Measurements from ENCODE around the gene B4GALNT1.
"Not testable (repeated sequence)": the region's sequence is repeated elsewhere in the genome, so short reads cannot be mapped to it uniquely, and the experiment has no call there.

Gene B4GALNT1

DNA sequence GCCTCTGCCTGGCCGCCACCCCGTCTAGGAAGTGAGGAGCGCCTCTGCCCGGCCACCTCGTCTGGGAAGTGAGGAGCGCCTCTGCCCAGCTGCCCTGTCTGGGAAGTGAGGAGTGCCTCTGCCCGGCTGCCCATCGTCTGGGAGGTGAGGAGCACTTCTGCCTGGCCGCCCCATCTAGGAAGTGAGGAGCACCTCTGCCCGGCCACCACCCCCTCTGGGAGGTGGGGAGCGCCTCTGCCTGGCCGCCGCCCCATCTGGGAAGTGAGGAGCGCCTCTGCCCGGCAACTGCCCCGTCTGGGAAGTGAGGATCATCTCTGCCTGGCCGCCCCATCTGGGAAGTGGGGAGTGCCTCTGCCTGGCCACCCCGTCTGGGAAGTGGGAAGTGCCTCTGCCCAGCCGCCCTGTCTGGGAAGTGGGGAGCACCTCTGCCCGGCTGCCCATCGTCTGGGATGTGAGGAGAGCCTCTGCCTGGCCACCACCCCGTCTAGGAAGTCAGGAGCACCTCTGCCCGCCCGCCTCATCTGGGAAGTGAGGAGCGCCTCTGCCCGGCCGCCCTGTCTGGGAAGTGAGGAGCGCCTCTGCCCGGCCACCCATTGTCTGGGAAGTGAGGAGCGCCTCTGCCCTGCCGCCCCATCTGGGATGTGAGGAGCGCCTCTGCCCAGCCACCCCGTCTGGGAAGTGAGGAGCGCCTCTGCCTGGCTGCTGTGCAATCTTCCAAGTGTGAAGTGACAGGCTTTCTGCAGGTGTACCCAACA, 32.2 kb upstream of the B4GALNT1 start:
- not testable (repeated sequence) for H3K36me3 ChIP-seq (replicated peaks in 1 of 2; ENCODE audit: control insufficient read depth in 2 of 2, insufficient read depth in 2 of 2, low read length in 2 of 2); H2BK120ac ChIP-seq (ENCODE audit: low read depth, low read length); H3K14ac ChIP-seq (ENCODE audit: low read length); H3K23ac ChIP-seq (ENCODE audit: low read depth, low read length, poor library complexity); H2AK5ac ChIP-seq (ENCODE audit: low read depth, low read length); H3K18ac ChIP-seq (ENCODE audit: low read length); DNase-seq (ENCODE audit: low spot score); H3K79me1 ChIP-seq (ENCODE audit: low read depth, low read length); H3K4me3 ChIP-seq (ENCODE audit: low read length in 2 of 2); H4K91ac ChIP-seq (ENCODE audit: low read depth, low read length, poor library complexity); H3K27ac ChIP-seq (replicated peaks; ENCODE audit: low read length); H2AFZ ChIP-seq (ENCODE audit: low read length); H3K27me3 ChIP-seq (ENCODE audit: control insufficient read depth in 3 of 3, insufficient read depth in 3 of 3, low read depth in 1 of 3, low read length in 3 of 3); H3K4me2 ChIP-seq (ENCODE audit: insufficient read depth, low read length, poor library complexity, severe bottlenecking); H3K4me1 ChIP-seq (ENCODE audit: control insufficient read depth in 2 of 2, insufficient read depth in 1 of 2, low read depth in 1 of 2, low read length in 2 of 2); H2BK5ac ChIP-seq (ENCODE audit: low read length); H4K8ac ChIP-seq (ENCODE audit: low read depth, low read length); H3K4ac ChIP-seq (ENCODE audit: low read length); H2BK15ac ChIP-seq (ENCODE audit: low read length); H2BK12ac ChIP-seq (ENCODE audit: low read length); H3K9ac ChIP-seq (ENCODE audit: low read depth, low read length, poor library complexity)
- H3K9me3 ChIP-seq (replicated peaks in 1 of 2; ENCODE audit: control insufficient read depth in 2 of 2, insufficient read depth in 1 of 2, low read depth in 1 of 2, low read length in 2 of 2) = peaks cover 2 to 13% of the 10 kb centered on the region in 2 donors
- no CpG with 5 or more reads among the region's 34 CpGs for WGBS, 2 donors (ENCODE audit: extremely low coverage in 2 of 2, insufficient read length in 2 of 2, insufficient replicate concordance in 1 of 2)

DNA sequence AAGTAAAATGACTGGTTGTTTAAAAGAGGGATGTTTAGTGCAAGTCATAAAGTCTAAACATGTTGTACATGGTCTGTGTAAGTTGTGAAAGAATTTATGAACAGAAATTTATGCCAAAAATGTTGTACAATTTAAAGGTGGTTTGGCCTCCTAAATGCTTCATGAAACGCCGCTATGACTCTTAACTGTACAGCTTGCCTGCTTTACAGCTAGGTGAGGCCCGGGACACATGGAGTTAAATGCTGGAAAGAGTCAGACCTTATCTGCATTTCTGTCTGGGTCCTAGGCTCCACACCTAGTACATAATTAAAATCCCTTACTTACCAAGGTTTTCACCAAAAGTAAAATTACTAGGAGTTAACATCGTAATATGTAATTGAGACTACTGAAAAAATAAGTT, 28.4 kb upstream of the B4GALNT1 start:
- Histone ChIP-seq H3K14ac (ENCODE audit: low read length) (no peak overlapping the region), H2AFZ (ENCODE audit: low read length) (no peak overlapping the region), H2BK120ac (ENCODE audit: low read depth, low read length) (no peak overlapping the region), H3K4me3 (ENCODE audit: low read length in 2 of 2) (no peak overlapping the region), H3K9ac (ENCODE audit: low read depth, low read length, poor library complexity) (no peak overlapping the region), H3K4me1 (ENCODE audit: control insufficient read depth in 2 of 2, insufficient read depth in 1 of 2, low read depth in 1 of 2, low read length in 2 of 2) (no peaks in the 10 kb centered on the region), H3K9me3 (replicated peaks in 1 of 2; ENCODE audit: control insufficient read depth in 2 of 2, insufficient read depth in 1 of 2, low read depth in 1 of 2, low read length in 2 of 2) (peaks cover 2 to 13% of the 10 kb centered on the region in 2 donors), H4K91ac (ENCODE audit: low read depth, low read length, poor library complexity) (no peak overlapping the region), H2BK15ac (ENCODE audit: low read length) (no peak overlapping the region), H3K4ac (ENCODE audit: low read length) (no peak overlapping the region), H2BK12ac (ENCODE audit: low read length) (no peak overlapping the region), H3K27ac (replicated peaks; ENCODE audit: low read length) (no peak overlapping the region), H3K4me2 (ENCODE audit: insufficient read depth, low read length, poor library complexity, severe bottlenecking) (no peak overlapping the region), H3K18ac (ENCODE audit: low read length) (no peak overlapping the region), H2AK5ac (ENCODE audit: low read depth, low read length) (no peak overlapping the region), H2BK5ac (ENCODE audit: low read length) (no peak overlapping the region), H4K8ac (ENCODE audit: low read depth, low read length) (no peak overlapping the region), H3K27me3 (ENCODE audit: control insufficient read depth in 3 of 3, insufficient read depth in 3 of 3, low read depth in 1 of 3, low read length in 3 of 3) (peaks cover 0 to 3% (median 0%) of the 10 kb centered on the region in 3 experiments), H3K36me3 (replicated peaks in 1 of 2; ENCODE audit: control insufficient read depth in 2 of 2, insufficient read depth in 2 of 2, low read length in 2 of 2) (no peaks in the 10 kb centered on the region), H3K23ac (ENCODE audit: low read depth, low read length, poor library complexity) (no peak overlapping the region), H3K79me1 (ENCODE audit: low read depth, low read length) (no peaks in the 10 kb centered on the region)
- no CpG with 5 or more reads among the region's 4 CpGs for WGBS, 2 donors (ENCODE audit: extremely low coverage in 2 of 2, insufficient read length in 2 of 2, insufficient replicate concordance in 1 of 2)
- DNase-seq (ENCODE audit: low spot score) = no peak

DNA sequence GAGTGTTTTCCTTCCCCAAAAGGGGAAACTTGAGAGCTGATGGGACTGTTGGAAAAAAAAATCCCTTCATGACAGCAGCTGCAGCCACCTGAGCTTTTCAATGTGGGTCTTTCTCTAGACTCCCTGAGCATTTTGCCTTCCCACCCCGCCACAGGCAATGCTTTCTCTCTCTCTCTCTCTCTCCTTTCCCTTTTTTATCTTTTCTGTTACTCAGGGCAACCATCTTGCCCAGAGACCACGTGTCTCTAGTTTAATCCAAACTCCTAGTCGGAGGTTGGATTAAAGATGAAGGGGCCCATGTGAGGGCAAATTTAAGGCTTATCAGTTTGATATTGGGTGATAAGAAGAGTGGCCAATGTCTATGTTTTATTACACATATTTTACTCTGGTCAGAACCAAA, 25.9 kb upstream of the B4GALNT1 start:
- peaks cover 3 to 15% of the 10 kb centered on the region in 2 donors for H3K9me3 ChIP-seq (replicated peaks in 1 of 2; ENCODE audit: control insufficient read depth in 2 of 2, insufficient read depth in 1 of 2, low read depth in 1 of 2, low read length in 2 of 2)
- H2BK12ac ChIP-seq (ENCODE audit: low read length) = no peak overlapping the region
- no peak overlapping the region for H2AK5ac ChIP-seq (ENCODE audit: low read depth, low read length)
- H3K36me3 ChIP-seq (replicated peaks in 1 of 2; ENCODE audit: control insufficient read depth in 2 of 2, insufficient read depth in 2 of 2, low read length in 2 of 2) = no peaks in the 10 kb centered on the region
- H2AFZ ChIP-seq (ENCODE audit: low read length) = no peak overlapping the region
- H3K14ac ChIP-seq (ENCODE audit: low read length) = no peak overlapping the region
- no peak overlapping the region for H2BK15ac ChIP-seq (ENCODE audit: low read length)
- no peak overlapping the region for H3K23ac ChIP-seq (ENCODE audit: low read depth, low read length, poor library complexity)
- H3K4me1 ChIP-seq (ENCODE audit: control insufficient read depth in 2 of 2, insufficient read depth in 1 of 2, low read depth in 1 of 2, low read length in 2 of 2) = no peaks in the 10 kb centered on the region
- no peak overlapping the region for H3K9ac ChIP-seq (ENCODE audit: low read depth, low read length, poor library complexity)
- H3K18ac ChIP-seq (ENCODE audit: low read length) = no peak overlapping the region
- no peak overlapping the region for H3K27ac ChIP-seq (replicated peaks; ENCODE audit: low read length)
- WGBS, 2 donors (ENCODE audit: extremely low coverage in 2 of 2, insufficient read length in 2 of 2, insufficient replicate concordance in 1 of 2) = no CpG with 5 or more reads among the region's 3 CpGs
- H4K8ac ChIP-seq (ENCODE audit: low read depth, low read length) = no peak overlapping the region
- H3K4ac ChIP-seq (ENCODE audit: low read length) = no peak overlapping the region
- H3K4me3 ChIP-seq (ENCODE audit: low read length in 2 of 2) = no peak overlapping the region
- H3K79me1 ChIP-seq (ENCODE audit: low read depth, low read length) = no peaks in the 10 kb centered on the region
- no peak overlapping the region for H2BK5ac ChIP-seq (ENCODE audit: low read length)
- peaks cover 0 to 3% (median 0%) of the 10 kb centered on the region in 3 experiments for H3K27me3 ChIP-seq (ENCODE audit: control insufficient read depth in 3 of 3, insufficient read depth in 3 of 3, low read depth in 1 of 3, low read length in 3 of 3)
- H4K91ac ChIP-seq (ENCODE audit: low read depth, low read length, poor library complexity) = no peak overlapping the region
- DNase-seq (ENCODE audit: low spot score) = no peak
- no peak overlapping the region for H2BK120ac ChIP-seq (ENCODE audit: low read depth, low read length)
- H3K4me2 ChIP-seq (ENCODE audit: insufficient read depth, low read length, poor library complexity, severe bottlenecking) = no peak overlapping the region

DNA sequence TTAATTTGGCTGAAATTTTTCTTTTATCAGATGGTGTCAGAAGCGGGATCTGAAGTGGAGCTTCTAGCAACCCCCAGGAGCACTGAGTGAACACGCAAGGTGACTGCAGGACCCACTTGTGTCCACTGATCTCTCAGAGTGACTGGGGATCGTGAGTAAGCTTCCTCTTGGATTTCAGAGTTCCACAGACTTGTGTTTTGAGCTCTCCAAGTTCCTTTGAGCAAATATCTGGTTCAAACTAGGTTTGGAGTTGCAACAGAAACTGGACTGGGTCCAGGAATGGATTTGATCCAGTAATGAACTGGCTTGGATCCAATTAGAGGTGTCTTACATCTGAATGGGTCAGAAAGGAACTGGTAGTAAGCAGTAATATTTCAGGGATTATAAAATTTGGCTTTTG, 24.7 kb upstream of the B4GALNT1 start:
- Histone ChIP-seq H3K27me3 (ENCODE audit: control insufficient read depth in 3 of 3, insufficient read depth in 3 of 3, low read depth in 1 of 3, low read length in 3 of 3) (peaks cover 0 to 3% (median 0%) of the 10 kb centered on the region in 3 experiments), H3K27ac (replicated peaks; ENCODE audit: low read length) (no peak overlapping the region), H2BK15ac (ENCODE audit: low read length) (no peak overlapping the region), H2BK120ac (ENCODE audit: low read depth, low read length) (no peak overlapping the region), H2AFZ (ENCODE audit: low read length) (no peak overlapping the region), H3K14ac (ENCODE audit: low read length) (no peak overlapping the region), H4K8ac (ENCODE audit: low read depth, low read length) (no peak overlapping the region), H3K4me3 (ENCODE audit: low read length in 2 of 2) (no peak overlapping the region), H4K91ac (ENCODE audit: low read depth, low read length, poor library complexity) (no peak overlapping the region), H3K18ac (ENCODE audit: low read length) (no peak overlapping the region), H3K9me3 (replicated peaks in 1 of 2; ENCODE audit: control insufficient read depth in 2 of 2, insufficient read depth in 1 of 2, low read depth in 1 of 2, low read length in 2 of 2) (peaks cover 3 to 10% of the 10 kb centered on the region in 2 donors), H2BK5ac (ENCODE audit: low read length) (no peak overlapping the region), H3K4me1 (ENCODE audit: control insufficient read depth in 2 of 2, insufficient read depth in 1 of 2, low read depth in 1 of 2, low read length in 2 of 2) (no peaks in the 10 kb centered on the region), H3K9ac (ENCODE audit: low read depth, low read length, poor library complexity) (no peak overlapping the region), H3K23ac (ENCODE audit: low read depth, low read length, poor library complexity) (no peak overlapping the region), H3K79me1 (ENCODE audit: low read depth, low read length) (no peaks in the 10 kb centered on the region), H3K4ac (ENCODE audit: low read length) (no peak overlapping the region), H3K4me2 (ENCODE audit: insufficient read depth, low read length, poor library complexity, severe bottlenecking) (no peak overlapping the region), H2BK12ac (ENCODE audit: low read length) (no peak overlapping the region), H2AK5ac (ENCODE audit: low read depth, low read length) (no peak overlapping the region), H3K36me3 (replicated peaks in 1 of 2; ENCODE audit: control insufficient read depth in 2 of 2, insufficient read depth in 2 of 2, low read length in 2 of 2) (no peaks in the 10 kb centered on the region)
- no peak for DNase-seq (ENCODE audit: low spot score)
- no CpG with 5 or more reads among the region's 3 CpGs for WGBS, 2 donors (ENCODE audit: extremely low coverage in 2 of 2, insufficient read length in 2 of 2, insufficient replicate concordance in 1 of 2)

Measured in neuronal stem cell (in vitro differentiated cells).